Effector memory CD4-positive, alpha-beta T cell (primary cell): ENCODE data around the gene VEZF1.

ENCODE experiments used
- DNase-seq, 3 donors: peaks; one replicate each; pipeline ENCODE4 v3.0.0-alpha.2; 2020
- H3K27ac ChIP-seq: 2 replicates; pipeline ENCODE4 v1.7.0; 2013; ENCODE audit warnings: mild to moderate bottlenecking, low read length, moderate library complexity; ENCODE audit not compliant: insufficient read depth, poor library complexity, severe bottlenecking
- H3K27me3 ChIP-seq: replicated peaks from 2 replicates; pipeline ENCODE4 v1.7.0; 2013; ENCODE audit warnings: mild to moderate bottlenecking, low read length; ENCODE audit not compliant: insufficient read depth, control insufficient read depth, poor library complexity, severe bottlenecking
- H3K36me3 ChIP-seq: 2 replicates; pipeline ENCODE4 v1.7.0; 2013; ENCODE audit warnings: mild to moderate bottlenecking, low read length, moderate library complexity; ENCODE audit not compliant: control insufficient read depth, insufficient read depth
- H3K4me1 ChIP-seq: 2 replicates; pipeline ENCODE4 v1.7.0; 2013; ENCODE audit warnings: low read length, mild to moderate bottlenecking; ENCODE audit not compliant: control insufficient read depth, insufficient read depth, poor library complexity, severe bottlenecking
- H3K4me3 ChIP-seq: 2 replicates; pipeline ENCODE4 v1.7.0; 2013; ENCODE audit warnings: low read length, low read depth, mild to moderate bottlenecking; ENCODE audit not compliant: insufficient read depth, poor library complexity, severe bottlenecking
- H3K9me3 ChIP-seq: 2 replicates; pipeline ENCODE4 v1.7.0; 2013; ENCODE audit warnings: mild to moderate bottlenecking, low read length, moderate library complexity; ENCODE audit not compliant: control insufficient read depth

Gene VEZF1

GRCh38 chr17:57929386-57929785, 58.7 kb downstream of the VEZF1 start:
- Histone ChIP-seq H3K4me3 (no peak overlapping the region), H3K27me3 (no peaks in the 10 kb centered on the region), H3K36me3 (no peaks in the 10 kb centered on the region), H3K27ac (no peak overlapping the region), H3K4me1 (no peaks in the 10 kb centered on the region), H3K9me3 (no peaks in the 10 kb centered on the region)
- DNase-seq, result no peak

DNA sequence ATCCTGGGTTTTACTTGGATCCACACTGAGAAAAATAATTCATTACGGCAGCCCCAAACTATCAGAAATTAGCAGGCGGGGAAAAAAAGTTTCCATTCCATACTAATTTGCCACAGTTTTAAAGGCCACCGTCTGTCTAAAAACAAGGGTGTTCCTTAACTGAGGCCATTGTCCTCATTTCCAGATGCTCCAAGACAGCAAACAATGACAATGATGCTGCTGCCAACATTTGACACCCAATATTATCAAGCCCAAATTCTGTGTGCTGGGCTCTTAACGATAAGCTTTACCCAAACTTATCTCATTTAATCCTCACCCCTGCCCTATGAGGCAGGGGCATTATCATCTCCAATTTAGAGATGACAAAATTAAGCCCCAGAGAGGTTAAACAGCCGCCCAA, 59.1 kb downstream of the VEZF1 start:
- H3K36me3 ChIP-seq, result no peaks in the 10 kb centered on the region
- no peak overlapping the region for H3K4me3 ChIP-seq
- H3K4me1 ChIP-seq, result no peaks in the 10 kb centered on the region
- no peaks in the 10 kb centered on the region for H3K27me3 ChIP-seq
- H3K27ac ChIP-seq, result no peak overlapping the region
- no peaks in the 10 kb centered on the region for H3K9me3 ChIP-seq
- DNase-seq, result no peak

GRCh38 chr17:57927048-57927723, 60.9 kb downstream of the VEZF1 start:
- H3K4me3 ChIP-seq, result no peak overlapping the region
- no peaks in the 10 kb centered on the region for H3K36me3 ChIP-seq
- DNase-seq, result no peak
- no peaks in the 10 kb centered on the region for H3K9me3 ChIP-seq
- H3K27me3 ChIP-seq, result no peaks in the 10 kb centered on the region
- no peak overlapping the region for H3K27ac ChIP-seq
- no peaks in the 10 kb centered on the region for H3K4me1 ChIP-seq

DNA sequence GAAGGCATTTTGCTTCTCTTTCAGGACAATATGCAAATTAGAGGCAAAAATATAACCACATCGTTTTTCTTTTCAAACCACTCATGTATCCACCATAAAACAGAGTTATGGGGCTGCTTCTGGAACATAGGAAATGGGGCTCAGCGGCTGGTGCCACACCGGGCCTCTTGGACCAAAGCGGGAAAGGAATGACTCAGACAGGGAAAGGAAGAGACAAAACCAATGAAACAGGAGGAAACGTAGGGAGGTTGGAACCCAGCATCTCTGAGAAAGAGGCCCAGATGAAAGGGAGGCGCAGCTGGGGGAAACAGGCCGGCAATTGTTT, 61.4 kb downstream of the VEZF1 start:
- Histone ChIP-seq H3K4me1 (no peaks in the 10 kb centered on the region), H3K27me3 (no peaks in the 10 kb centered on the region), H3K4me3 (no peak overlapping the region), H3K36me3 (no peaks in the 10 kb centered on the region), H3K9me3 (no peaks in the 10 kb centered on the region), H3K27ac (no peak overlapping the region)
- no peak for DNase-seq

DNA sequence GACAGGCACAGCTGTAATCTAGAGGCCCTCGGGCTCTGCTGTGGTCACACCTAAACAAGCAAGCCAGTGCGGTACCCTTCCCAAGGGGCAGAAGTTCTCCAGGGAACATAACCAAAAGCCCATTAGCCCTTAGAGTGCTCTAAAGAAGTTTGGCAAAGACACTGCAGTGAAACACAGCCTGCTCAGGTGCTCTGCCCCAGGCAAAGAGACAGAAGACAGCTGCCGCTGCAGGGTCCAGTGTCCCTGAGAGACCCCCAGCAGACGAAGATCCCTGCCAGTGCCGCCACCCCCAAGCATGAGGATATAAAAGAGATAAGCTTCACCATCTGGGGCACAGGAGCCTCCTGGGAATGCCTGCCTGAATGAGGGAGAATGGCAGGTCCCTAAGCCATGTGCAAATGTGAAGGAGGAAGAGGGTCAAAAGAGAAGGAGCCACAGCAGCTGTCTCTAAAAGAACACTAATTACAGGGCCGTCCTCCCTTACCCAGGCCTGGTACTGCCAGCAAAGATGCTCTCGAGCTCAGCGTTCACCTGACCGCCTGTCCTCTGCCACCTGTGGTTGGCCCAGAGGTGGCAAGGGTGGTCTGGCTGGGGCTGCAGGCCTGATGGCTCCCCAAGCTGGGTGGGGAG, 62.6 kb downstream of the VEZF1 start:
- Histone ChIP-seq H3K27me3 (no peaks in the 10 kb centered on the region), H3K27ac (no peak overlapping the region), H3K9me3 (no peaks in the 10 kb centered on the region), H3K36me3 (no peaks in the 10 kb centered on the region), H3K4me1 (no peaks in the 10 kb centered on the region), H3K4me3 (no peak overlapping the region)
- DNase-seq, result no peak

- Histone ChIP-seq H3K4me1 (no peaks in the 10 kb centered on the region), H3K4me3 (no peak overlapping the region), H3K36me3 (no peaks in the 10 kb centered on the region), H3K27ac (no peak overlapping the region), H3K27me3 (no peaks in the 10 kb centered on the region), H3K9me3 (no peaks in the 10 kb centered on the region)
- DNase-seq, result no peak
Observed at GRCh38 chr17:57924677-57925076, 63.4 kb downstream of the VEZF1 start.
